ENCODE results near the gene SLITRK2.

GRCh38 chrX:145821898-145822571 lies 4.4 kb downstream of the SLITRK2 start:
- TF ChIP-seq CTCF (conservative IDR thresholded peaks at IDR 0.05 in 1 of 2, IDR thresholded peaks at IDR 0.05 in 1 of 2; ENCODE audit: low read depth in 1 of 2, low read length in 2 of 2) (no peak), EZH2 (IDR thresholded peaks at IDR 0.05; ENCODE audit: low read length, missing control alignments) (no peak)
